Lower lobe of right lung (tissue), 2 donors: Measurements from ENCODE around the gene RTN4. TPM values are rescaled to one million over a fixed set of nuclear protein-coding genes. Genes with fewer than 3 reads are reported as not detected.

Experiments used
- ATAC-seq, 2 donors: fragments of 200-7000 bp; cut with Tn5 transposase; one replicate each; pipeline ENCODE4 v1.9.1; 2020 to 2022; ENCODE audit warnings: mild to moderate bottlenecking in 2 of 2, moderate library complexity in 2 of 2
- DNase-seq: peaks from one replicate; pipeline ENCODE4 v3.0.0-alpha.2; 2020
- H3K27ac ChIP-seq: fragments of 200-600 bp; one replicate; pipeline ENCODE4 v1.8.0; 2022
- H3K27me3 ChIP-seq: fragments of 200-600 bp; one replicate; pipeline ENCODE4 v1.8.0; 2022; ENCODE audit warnings: low read depth
- H3K36me3 ChIP-seq: fragments of 200-600 bp; one replicate; pipeline ENCODE4 v1.8.0; 2022; ENCODE audit warnings: mild to moderate bottlenecking
- H3K4me1 ChIP-seq: fragments of 200-600 bp; one replicate; pipeline ENCODE4 v1.8.0; 2022
- H3K4me3 ChIP-seq: fragments of 200-600 bp; one replicate; pipeline ENCODE4 v1.8.0; 2022; ENCODE audit warnings: mild to moderate bottlenecking
- H3K9me3 ChIP-seq: fragments of 200-600 bp; one replicate; pipeline ENCODE4 v1.8.0; 2022
- CTCF ChIP-seq: fragments of 200-600 bp; IDR thresholded peaks from one replicate; pipeline ENCODE4 v1.8.0; 2022; ENCODE audit warnings: antibody characterized with exemption, mild to moderate bottlenecking
- intact Hi-C: fragments of 100-400 bp; cut with DNase I; formaldehyde crosslinking; loops from one replicate; pipeline ENCODE4 v1.11.0; 2022
- total RNA-seq: library from RNA; stranded (reverse); fragmentation: NEBNext Ultra II Directional; extraction: Animal tissue kit (Norgen Biotek cat#: 25700); gene quantifications from one replicate; pipeline ENCODE4 v1.2.1, GENCODE V29; 2021
- donor health status: DM: no; HTN: yes; CAD: no; lungs with severe emphysema.

The RTN4 gene
- total RNA-seq, 1 donor from 2014 or later, result 317 TPM

GRCh38 chr2:55022476-55022875 is 27.8 kb downstream of the RTN4 start:
- no peak overlapping the region for H3K27ac ChIP-seq
- H3K36me3 ChIP-seq, result no peaks in the 10 kb centered on the region
- intact Hi-C loops, result no loop called here
- H3K9me3 ChIP-seq, result peaks cover 6% of the 10 kb centered on the region
- DNase-seq, result no peak
- TF ChIP-seq CTCF, result no peak
- H3K4me3 ChIP-seq, result no peak overlapping the region
- H3K4me1 ChIP-seq, result peaks cover 67% of the 10 kb centered on the region
- ATAC-seq, result peak in 1 of 2 donors; percentile 45
- H3K27me3 ChIP-seq, result no peaks in the 10 kb centered on the region

- H3K4me1 ChIP-seq, result peaks cover 54% of the 10 kb centered on the region
- no peaks in the 10 kb centered on the region for H3K27me3 ChIP-seq
- peaks cover 6% of the 10 kb centered on the region for H3K9me3 ChIP-seq
- ATAC-seq, result peak; percentile 43 to 60
- intact Hi-C loops, result no loop called here
- no peak for TF ChIP-seq CTCF
- H3K4me3 ChIP-seq, result no peak overlapping the region
- H3K36me3 ChIP-seq, result no peaks in the 10 kb centered on the region
- no peak for DNase-seq
- peak overlapping the region; percentile 21 for H3K27ac ChIP-seq
These were observed 30.6 kb downstream of the RTN4 start for GRCh38 chr2:55019526-55020258.

- DNase-seq (no peak), ATAC-seq (no peak)
- intact Hi-C loops, result no loop called here
- Histone ChIP-seq H3K9me3 (peaks cover 6% of the 10 kb centered on the region), H3K4me3 (no peak overlapping the region), H3K27ac (peak overlapping the region; percentile 21), H3K4me1 (peaks cover 57% of the 10 kb centered on the region), H3K36me3 (no peaks in the 10 kb centered on the region), H3K27me3 (no peaks in the 10 kb centered on the region)
- no peak for TF ChIP-seq CTCF
These were observed 31.6 kb downstream of the RTN4 start for GRCh38 chr2:55018619-55019018.

- peak overlapping the region; percentile 22 for H3K27ac ChIP-seq
- peaks cover 65% of the 10 kb centered on the region for H3K4me1 ChIP-seq
- no peak for TF ChIP-seq CTCF
- H3K4me3 ChIP-seq, result no peak overlapping the region
- no peak for DNase-seq
- no peaks in the 10 kb centered on the region for H3K27me3 ChIP-seq
- ATAC-seq, result no peak
- H3K36me3 ChIP-seq, result no peaks in the 10 kb centered on the region
- intact Hi-C loops, result no loop called here
- peaks cover 6% of the 10 kb centered on the region for H3K9me3 ChIP-seq
These were observed 32.4 kb downstream of the RTN4 start for GRCh38 chr2:55017880-55018279.

- no peaks in the 10 kb centered on the region for H3K36me3 ChIP-seq
- peaks cover 6% of the 10 kb centered on the region for H3K9me3 ChIP-seq
- no peak for DNase-seq
- H3K4me1 ChIP-seq, result peaks cover 69% of the 10 kb centered on the region
- H3K27me3 ChIP-seq, result no peaks in the 10 kb centered on the region
- peak overlapping the region; percentile 22 for H3K27ac ChIP-seq
- no peak for ATAC-seq
- intact Hi-C loops, result no loop called here
- TF ChIP-seq CTCF, result no peak
- H3K4me3 ChIP-seq, result no peak overlapping the region
These were observed 32.8 kb downstream of the RTN4 start for GRCh38 chr2:55017428-55017827.
